MM.1S (cell line): ENCODE data around the gene AP4S1.

ENCODE experiments used
- DNase-seq: peaks from one replicate; pipeline ENCODE4 v3.0.0-alpha.2; 2015
- H2AFZ ChIP-seq: fragments of 300-600 bp; sonication (generic); 2 replicates; pipeline ENCODE4 v1.6.0; 2016; ENCODE audit warnings: antibody characterized with exemption, low read length
- H3F3A ChIP-seq: fragments of 300-600 bp; sonication (generic); 2 replicates; pipeline ENCODE4 v1.6.1; 2016; ENCODE audit warnings: mild to moderate bottlenecking, antibody characterized with exemption, low read length, moderate library complexity, mixed read lengths; ENCODE audit not compliant: insufficient read depth
- H3K27ac ChIP-seq: fragments of 300-600 bp; sonication (generic); 2 replicates; pipeline ENCODE4 v1.5.1; 2016; ENCODE audit warnings: mild to moderate bottlenecking, low read length
- H3K27me3 ChIP-seq: fragments of 300-600 bp; sonication (generic); replicated peaks from 2 replicates; pipeline ENCODE4 v1.6.0; 2016; ENCODE audit warnings: low read length; ENCODE audit not compliant: insufficient read depth
- H3K36me3 ChIP-seq: fragments of 300-600 bp; sonication (generic); replicated peaks from 2 replicates; pipeline ENCODE4 v1.6.1; 2016; ENCODE audit warnings: mild to moderate bottlenecking, low read length, mixed read lengths; ENCODE audit not compliant: insufficient read depth
- H3K4me1 ChIP-seq: fragments of 300-600 bp; sonication (generic); 2 replicates; pipeline ENCODE4 v1.6.1; 2016; ENCODE audit warnings: low read length, mixed read lengths
- H3K4me2 ChIP-seq: fragments of 300-600 bp; sonication (generic); 2 replicates; pipeline ENCODE4 v1.6.0; 2016; ENCODE audit warnings: low read depth, low read length
- H3K4me3 ChIP-seq: fragments of 300-600 bp; sonication (generic); 2 replicates; pipeline ENCODE4 v1.5.1; 2016; ENCODE audit warnings: low read length, mixed read lengths
- H3K79me2 ChIP-seq: fragments of 300-600 bp; sonication (generic); 2 replicates; pipeline ENCODE4 v1.6.1; 2016; ENCODE audit warnings: mixed run types, low read length, mixed read lengths
- H3K9ac ChIP-seq: fragments of 300-600 bp; sonication (generic); 2 replicates; pipeline ENCODE4 v1.6.1; 2016; ENCODE audit warnings: low read length, mixed read lengths
- H3K9me2 ChIP-seq: fragments of 300-600 bp; sonication (generic); replicated peaks from 2 replicates; pipeline ENCODE4 v1.6.1; 2016; ENCODE audit warnings: mild to moderate bottlenecking, low read length, mixed read lengths; ENCODE audit not compliant: insufficient read depth
- H3K9me3 ChIP-seq: fragments of 300-600 bp; sonication (generic); replicated peaks from 2 replicates; pipeline ENCODE4 v1.6.1; 2016; ENCODE audit warnings: mild to moderate bottlenecking, low read length, mixed read lengths; ENCODE audit not compliant: insufficient read depth
- H4K20me1 ChIP-seq: fragments of 300-600 bp; sonication (generic); 2 replicates; pipeline ENCODE4 v1.6.1; 2016; ENCODE audit warnings: mild to moderate bottlenecking, low read length, moderate library complexity, mixed read lengths; ENCODE audit not compliant: insufficient read depth
- CTCF ChIP-seq: fragments of 300-600 bp; sonication (generic); IDR thresholded peaks from 2 replicates; pipeline ENCODE4 v1.5.1; 2016; ENCODE audit warnings: antibody characterized with exemption, low read length, mixed read lengths
- EZH2 ChIP-seq: fragments of 300-600 bp; sonication (generic); optimal IDR thresholded peaks from 2 replicates; pipeline ENCODE3; 2017; ENCODE audit warnings: low read depth, mild to moderate bottlenecking, antibody characterized with exemption, low read length, mixed read lengths
- EZH2phosphoT487 ChIP-seq: fragments of 300-600 bp; sonication (generic); IDR thresholded peaks from 2 replicates; pipeline ENCODE4 v1.6.1; 2018; ENCODE audit warnings: antibody characterized with exemption, low read length

Gene AP4S1

GRCh38 chr14:30988509-30988908 is 36.9 kb upstream of the AP4S1 start:
- H3K4me2 ChIP-seq = no peak overlapping the region
- H2AFZ ChIP-seq = no peak overlapping the region
- no peak overlapping the region for H3K4me3 ChIP-seq
- no peak for TF ChIP-seq EZH2
- TF ChIP-seq CTCF = no peak
- TF ChIP-seq EZH2phosphoT487 = no peak
- H3K9ac ChIP-seq = no peak overlapping the region
- H3K4me1 ChIP-seq = no peaks in the 10 kb centered on the region
- H3K9me2 ChIP-seq = no peaks in the 10 kb centered on the region
- H3F3A ChIP-seq = no peaks in the 10 kb centered on the region
- no peaks in the 10 kb centered on the region for H4K20me1 ChIP-seq
- H3K36me3 ChIP-seq = no peaks in the 10 kb centered on the region
- H3K79me2 ChIP-seq = peaks cover 33% of the 10 kb centered on the region
- H3K9me3 ChIP-seq = no peaks in the 10 kb centered on the region
- no peaks in the 10 kb centered on the region for H3K27me3 ChIP-seq
- H3K27ac ChIP-seq = no peak overlapping the region
- no peak for DNase-seq

GRCh38 chr14:30990770-30991169 is 34.7 kb upstream of the AP4S1 start:
- Histone ChIP-seq H4K20me1 (no peaks in the 10 kb centered on the region), H3F3A (no peaks in the 10 kb centered on the region), H3K36me3 (no peaks in the 10 kb centered on the region), H3K9me3 (no peaks in the 10 kb centered on the region), H2AFZ (no peak overlapping the region), H3K27ac (no peak overlapping the region), H3K27me3 (no peaks in the 10 kb centered on the region), H3K79me2 (peaks cover 46% of the 10 kb centered on the region), H3K4me3 (no peak overlapping the region), H3K4me2 (no peak overlapping the region), H3K9ac (no peak overlapping the region), H3K4me1 (no peaks in the 10 kb centered on the region), H3K9me2 (no peaks in the 10 kb centered on the region)
- no peak for TF ChIP-seq EZH2phosphoT487
- no peak for TF ChIP-seq EZH2
- no peak for TF ChIP-seq CTCF
- DNase-seq = no peak

GRCh38 chr14:30991408-30991807 is 34.0 kb upstream of the AP4S1 start:
- Histone ChIP-seq H2AFZ (no peak overlapping the region), H3K27me3 (no peaks in the 10 kb centered on the region), H3K4me2 (no peak overlapping the region), H3K4me1 (no peaks in the 10 kb centered on the region), H3K9me2 (no peaks in the 10 kb centered on the region), H3K79me2 (peaks cover 46% of the 10 kb centered on the region), H3K36me3 (no peaks in the 10 kb centered on the region), H3K9me3 (no peaks in the 10 kb centered on the region), H3K9ac (no peak overlapping the region), H4K20me1 (no peaks in the 10 kb centered on the region), H3K27ac (no peak overlapping the region), H3F3A (no peaks in the 10 kb centered on the region), H3K4me3 (no peak overlapping the region)
- no peak for DNase-seq
- TF ChIP-seq EZH2 (no peak), CTCF (no peak), EZH2phosphoT487 (no peak)
